Endodermal cell (in vitro differentiated cells): ENCODE results near the gene PARVA. TPM values are rescaled to one million over a fixed set of nuclear protein-coding genes. Genes with fewer than 3 reads are reported as not detected.

Source experiments
- DNase-seq: peaks from one replicate; pipeline ENCODE4 v3.0.0-alpha.2; 2017
- H3K27ac ChIP-seq: 2 replicates; pipeline ENCODE4 v1.5.1; 2013; ENCODE audit warnings: mild to moderate bottlenecking, low read depth, low read length, moderate library complexity
- H3K27me3 ChIP-seq: 2 replicates; pipeline ENCODE4 v1.6.1; 2013; ENCODE audit warnings: mild to moderate bottlenecking, low read length, moderate library complexity; ENCODE audit not compliant: insufficient read depth, control insufficient read depth, poor library complexity, severe bottlenecking
- H3K36me3 ChIP-seq: 2 replicates; pipeline ENCODE4 v1.7.0; 2013; ENCODE audit warnings: mild to moderate bottlenecking, low read length, moderate library complexity; ENCODE audit not compliant: control insufficient read depth, insufficient read depth
- H3K4me1 ChIP-seq: one replicate; pipeline ENCODE4 v1.7.0; 2013; ENCODE audit warnings: low read length; ENCODE audit not compliant: control insufficient read depth, insufficient read depth
- H3K4me3 ChIP-seq: 2 replicates; pipeline ENCODE4 v1.5.1; 2013; ENCODE audit warnings: mild to moderate bottlenecking, low read length, moderate library complexity
- H3K9ac ChIP-seq: 2 replicates; pipeline ENCODE4 v1.6.1; 2013; ENCODE audit warnings: mild to moderate bottlenecking, low read length, moderate library complexity; ENCODE audit not compliant: poor library complexity, severe bottlenecking; ENCODE audit errors: extremely low read depth
- H3K9me3 ChIP-seq: 2 replicates; pipeline ENCODE4 v1.6.1; 2013; ENCODE audit warnings: mild to moderate bottlenecking, low read length, moderate library complexity; ENCODE audit not compliant: control insufficient read depth
- H3K27ac Mint-ChIP-seq: 2 replicates; pipeline ENCODE4 v1.8.0; 2020; ENCODE audit warnings: mixed read lengths
- H3K27me3 Mint-ChIP-seq: 2 replicates; pipeline ENCODE4 v1.8.0; 2021; ENCODE audit warnings: mild to moderate bottlenecking, mixed read lengths; ENCODE audit not compliant: insufficient read depth
- H3K36me3 Mint-ChIP-seq: 2 replicates; pipeline ENCODE4 v1.8.0; 2020; ENCODE audit warnings: low read depth, mixed read lengths
- H3K4me1 Mint-ChIP-seq: 2 replicates; pipeline ENCODE4 v1.8.0; 2020; ENCODE audit warnings: mixed read lengths
- H3K4me3 Mint-ChIP-seq: 2 replicates; pipeline ENCODE4 v1.8.0; 2020; ENCODE audit warnings: mild to moderate bottlenecking, moderate library complexity, mixed read lengths
- H3K9me3 Mint-ChIP-seq: 2 replicates; pipeline ENCODE4 v1.8.0; 2020; ENCODE audit warnings: mild to moderate bottlenecking, mixed read lengths
- WGBS, 2 experiments: methylation state at CpG; one replicate each; pipeline versions ENCODE4 v1.1.5 to v1.1.7; 2013; ENCODE audit warnings: missing lambda C conversion rate in 2 of 2, mixed read lengths in 1 of 2; ENCODE audit not compliant: insufficient coverage in 1 of 2, insufficient read length in 1 of 2; 5-methylcytosine and 5-hydroxymethylcytosine counted together
- total RNA-seq, 2 donors: library from RNA; stranded (reverse); fragmentation: NEBNext Ultra II Directional in 1 of 2; extraction: Animal tissue kit (Norgen Biotek cat#: 25700) in 1 of 2; gene quantifications; 2 replicates in 1 of 2; 3 replicates in 1 of 2; pipeline ENCODE4 v1.2.1, GENCODE V29; 2021
- TF ChIP-seq, protein P1 (sequence below): fragments of 200-600 bp; sonication (generic); conservative IDR thresholded peaks from 2 replicates; pipeline ENCODE4 v1.5.0; 2021; ENCODE audit warnings: antibody characterized with exemption, mild to moderate bottlenecking

Gene PARVA
- total RNA-seq, 2 donors from 2014 or later: 27.3 to 37.3 TPM

DNA sequence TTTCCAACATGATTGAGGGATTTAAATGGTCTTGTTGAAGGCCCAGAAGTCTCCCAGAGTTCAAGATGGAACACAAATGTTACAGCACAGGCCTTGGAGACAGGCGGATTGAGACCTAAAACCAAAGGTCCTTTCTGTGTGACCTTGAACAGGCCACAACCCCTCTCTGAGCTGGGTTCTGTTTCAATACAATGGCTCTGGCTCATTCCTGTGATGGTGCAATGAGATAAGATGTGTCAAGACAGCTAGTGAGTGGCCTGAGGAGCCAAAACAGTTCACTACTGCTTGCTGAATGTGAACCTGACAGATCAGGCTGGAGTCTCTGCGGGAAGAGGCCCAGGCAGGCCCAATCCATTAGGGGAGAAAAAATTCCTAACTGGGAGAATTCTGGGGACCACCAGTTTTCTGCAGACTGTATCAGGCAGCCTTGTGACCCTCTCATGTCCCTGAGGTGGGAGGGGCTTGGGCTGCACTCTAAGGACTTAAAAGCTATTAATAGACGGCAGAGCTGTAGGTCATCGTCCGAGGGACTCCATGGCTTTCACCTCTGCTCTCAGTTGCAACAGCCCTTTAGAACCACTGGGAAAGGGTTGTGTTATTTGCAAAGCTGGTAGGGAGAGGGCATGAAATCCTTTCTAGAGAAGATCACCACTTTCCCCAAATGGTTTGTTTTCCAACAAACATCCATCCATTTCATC lies 170.7 kb downstream of the PARVA start:
- Mint-ChIP-seq H3K4me1 (peaks cover 28% of the 10 kb centered on the region), H3K27ac (no peak overlapping the region), H3K9me3 (no peaks in the 10 kb centered on the region), H3K36me3 (no peaks in the 10 kb centered on the region), H3K4me3 (no peak overlapping the region), H3K27me3 (peaks cover 59% of the 10 kb centered on the region)
- WGBS, 2 experiments: 84 to 90% methylated on average over 4 to 5 of the region's 5 CpGs
- no peak overlapping the region for H3K27ac ChIP-seq
- H3K4me3 ChIP-seq: no peak overlapping the region
- H3K9me3 ChIP-seq: no peaks in the 10 kb centered on the region
- H3K36me3 ChIP-seq: no peaks in the 10 kb centered on the region
- H3K4me1 ChIP-seq: peaks cover 14% of the 10 kb centered on the region
- DNase-seq: no peak
- H3K9ac ChIP-seq: no peak overlapping the region
- TF ChIP-seq, protein P1, sequence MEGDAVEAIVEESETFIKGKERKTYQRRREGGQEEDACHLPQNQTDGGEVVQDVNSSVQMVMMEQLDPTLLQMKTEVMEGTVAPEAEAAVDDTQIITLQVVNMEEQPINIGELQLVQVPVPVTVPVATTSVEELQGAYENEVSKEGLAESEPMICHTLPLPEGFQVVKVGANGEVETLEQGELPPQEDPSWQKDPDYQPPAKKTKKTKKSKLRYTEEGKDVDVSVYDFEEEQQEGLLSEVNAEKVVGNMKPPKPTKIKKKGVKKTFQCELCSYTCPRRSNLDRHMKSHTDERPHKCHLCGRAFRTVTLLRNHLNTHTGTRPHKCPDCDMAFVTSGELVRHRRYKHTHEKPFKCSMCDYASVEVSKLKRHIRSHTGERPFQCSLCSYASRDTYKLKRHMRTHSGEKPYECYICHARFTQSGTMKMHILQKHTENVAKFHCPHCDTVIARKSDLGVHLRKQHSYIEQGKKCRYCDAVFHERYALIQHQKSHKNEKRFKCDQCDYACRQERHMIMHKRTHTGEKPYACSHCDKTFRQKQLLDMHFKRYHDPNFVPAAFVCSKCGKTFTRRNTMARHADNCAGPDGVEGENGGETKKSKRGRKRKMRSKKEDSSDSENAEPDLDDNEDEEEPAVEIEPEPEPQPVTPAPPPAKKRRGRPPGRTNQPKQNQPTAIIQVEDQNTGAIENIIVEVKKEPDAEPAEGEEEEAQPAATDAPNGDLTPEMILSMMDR: no peak
- peaks cover 5% of the 10 kb centered on the region for H3K27me3 ChIP-seq

DNA sequence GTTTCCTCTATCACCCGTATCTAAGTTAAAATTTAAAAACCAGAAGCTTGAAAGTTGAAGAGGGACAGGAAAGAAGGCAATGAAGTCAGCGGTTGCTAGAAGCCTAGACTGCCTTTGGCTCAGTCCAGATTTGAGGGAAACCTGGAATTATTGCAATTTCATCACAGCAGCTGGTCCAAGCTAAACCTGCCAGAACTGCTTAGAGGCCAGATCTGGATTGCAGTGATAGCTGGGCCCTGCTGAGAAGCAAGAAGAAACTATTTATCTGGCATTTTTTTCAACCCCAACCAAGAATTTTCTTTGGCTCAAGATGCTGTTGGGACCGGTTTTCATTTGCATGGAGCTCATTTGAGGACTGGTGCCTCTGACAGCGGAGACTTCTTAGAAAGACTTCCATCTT lies 175.3 kb downstream of the PARVA start:
- Histone ChIP-seq H3K4me3 (no peak overlapping the region), H3K4me1 (peaks cover 12% of the 10 kb centered on the region), H3K9ac (no peak overlapping the region), H3K27ac (no peak overlapping the region), H3K36me3 (no peaks in the 10 kb centered on the region), H3K9me3 (peaks cover 6% of the 10 kb centered on the region), H3K27me3 (no peaks in the 10 kb centered on the region)
- H3K27ac Mint-ChIP-seq: no peak overlapping the region
- TF ChIP-seq, protein P1: no peak
- no peaks in the 10 kb centered on the region for H3K36me3 Mint-ChIP-seq
- H3K4me1 Mint-ChIP-seq: peaks cover 21% of the 10 kb centered on the region
- H3K4me3 Mint-ChIP-seq: no peak overlapping the region
- H3K27me3 Mint-ChIP-seq: peaks cover 19% of the 10 kb centered on the region
- H3K9me3 Mint-ChIP-seq: peaks cover 10% of the 10 kb centered on the region
- no peak for DNase-seq
- WGBS, 2 experiments: 89 to 94% methylated on average over 4 of the region's 4 CpGs

DNA sequence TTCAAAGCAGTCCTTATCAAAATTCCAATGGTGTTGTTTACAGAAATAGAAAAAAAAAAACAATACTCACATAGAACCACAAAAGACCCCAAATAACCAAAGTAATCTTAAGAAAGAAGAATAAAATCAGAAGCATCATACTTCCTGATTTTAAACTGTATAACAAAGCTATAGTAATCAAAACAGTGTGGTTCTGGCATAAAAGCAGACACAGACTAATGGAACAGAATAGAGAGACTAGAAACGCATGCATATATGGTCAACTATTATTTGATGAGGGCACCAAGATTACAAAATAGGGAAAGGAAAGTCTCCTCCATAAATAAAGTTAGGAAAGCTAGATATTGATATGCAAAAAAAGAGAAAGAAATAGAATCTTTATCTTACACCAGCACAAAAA lies 176.8 kb downstream of the PARVA start:
- H3K36me3 Mint-ChIP-seq: no peaks in the 10 kb centered on the region
- H3K9ac ChIP-seq: no peak overlapping the region
- peaks cover 10% of the 10 kb centered on the region for H3K9me3 Mint-ChIP-seq
- H3K4me1 Mint-ChIP-seq: peaks cover 12% of the 10 kb centered on the region
- no peaks in the 10 kb centered on the region for H3K4me1 ChIP-seq
- peaks cover 20% of the 10 kb centered on the region for H3K27me3 Mint-ChIP-seq
- WGBS, 2 experiments: 0% methylated on average over 1 of the region's 1 CpG
- no peak overlapping the region for H3K27ac ChIP-seq
- no peaks in the 10 kb centered on the region for H3K27me3 ChIP-seq
- no peak overlapping the region for H3K4me3 ChIP-seq
- H3K27ac Mint-ChIP-seq: no peak overlapping the region
- DNase-seq: no peak
- TF ChIP-seq, protein P1: no peak
- H3K36me3 ChIP-seq: no peaks in the 10 kb centered on the region
- H3K9me3 ChIP-seq: peaks cover 6% of the 10 kb centered on the region
- no peak overlapping the region for H3K4me3 Mint-ChIP-seq
